Activated naive CD8-positive, alpha-beta T cell treated with anti-CD3 and anti-CD28 coated beads, Interleukin-2, amount 50 U/mL, for 24 hours (primary cell): ENCODE results near the gene TTF2.
A peak's percentile ranks its signal among the peaks of the same experiment; 100 is the strongest.
"Not testable (repeated sequence)": the region's sequence is repeated elsewhere in the genome, so short reads cannot be mapped to it uniquely, and the experiment has no call there.

Experiments used
- ATAC-seq: fragments of 150-1000 bp; cut with Tn5 transposase; one replicate; pipeline ENCODE4 v1.10.0; 2021
- DNase-seq: peaks from one replicate; pipeline ENCODE4 v3.0.0; 2021
- H3K27ac Mint-ChIP-seq: one replicate; pipeline ENCODE4 v1.8.0; 2021; ENCODE audit warnings: mild to moderate bottlenecking, mixed read lengths
- H3K27me3 Mint-ChIP-seq: one replicate; pipeline ENCODE4 v1.8.0; 2021; ENCODE audit warnings: mixed read lengths
- H3K36me3 Mint-ChIP-seq: one replicate; pipeline ENCODE4 v1.8.0; 2021; ENCODE audit warnings: low read depth, mixed read lengths
- H3K4me1 Mint-ChIP-seq: one replicate; pipeline ENCODE4 v1.8.0; 2021; ENCODE audit warnings: mixed read lengths
- H3K4me3 Mint-ChIP-seq: one replicate; pipeline ENCODE4 v1.8.0; 2021; ENCODE audit warnings: mild to moderate bottlenecking, moderate library complexity, mixed read lengths
- H3K9me3 Mint-ChIP-seq: one replicate; pipeline ENCODE4 v1.8.0; 2021; ENCODE audit warnings: mixed read lengths

TTF2 gene

DNA sequence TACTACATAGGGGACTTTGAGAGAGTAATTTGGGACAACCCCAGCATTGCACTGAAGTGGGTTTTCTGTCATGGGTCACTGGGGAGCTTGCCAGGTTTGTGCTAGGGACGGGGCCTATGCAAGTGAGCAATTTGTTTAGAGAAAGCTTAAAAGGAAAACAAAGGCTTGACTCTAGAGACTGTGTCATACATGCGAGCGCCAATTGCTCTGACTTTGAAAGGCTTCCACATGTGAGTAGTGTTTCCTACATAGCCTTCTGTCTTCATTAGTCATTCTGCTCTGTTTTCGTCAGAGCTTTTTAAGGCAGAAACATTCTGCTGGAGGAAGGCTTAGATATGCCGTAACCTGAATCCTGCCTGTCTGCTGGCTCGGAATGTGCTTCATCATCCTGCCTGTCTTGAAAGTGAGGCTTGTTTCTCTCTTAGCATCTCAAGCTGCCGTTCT lies 33.0 kb downstream of the TTF2 start:
- DNase-seq = no peak
- peak overlapping the region; percentile 42 for H3K27ac Mint-ChIP-seq

DNA sequence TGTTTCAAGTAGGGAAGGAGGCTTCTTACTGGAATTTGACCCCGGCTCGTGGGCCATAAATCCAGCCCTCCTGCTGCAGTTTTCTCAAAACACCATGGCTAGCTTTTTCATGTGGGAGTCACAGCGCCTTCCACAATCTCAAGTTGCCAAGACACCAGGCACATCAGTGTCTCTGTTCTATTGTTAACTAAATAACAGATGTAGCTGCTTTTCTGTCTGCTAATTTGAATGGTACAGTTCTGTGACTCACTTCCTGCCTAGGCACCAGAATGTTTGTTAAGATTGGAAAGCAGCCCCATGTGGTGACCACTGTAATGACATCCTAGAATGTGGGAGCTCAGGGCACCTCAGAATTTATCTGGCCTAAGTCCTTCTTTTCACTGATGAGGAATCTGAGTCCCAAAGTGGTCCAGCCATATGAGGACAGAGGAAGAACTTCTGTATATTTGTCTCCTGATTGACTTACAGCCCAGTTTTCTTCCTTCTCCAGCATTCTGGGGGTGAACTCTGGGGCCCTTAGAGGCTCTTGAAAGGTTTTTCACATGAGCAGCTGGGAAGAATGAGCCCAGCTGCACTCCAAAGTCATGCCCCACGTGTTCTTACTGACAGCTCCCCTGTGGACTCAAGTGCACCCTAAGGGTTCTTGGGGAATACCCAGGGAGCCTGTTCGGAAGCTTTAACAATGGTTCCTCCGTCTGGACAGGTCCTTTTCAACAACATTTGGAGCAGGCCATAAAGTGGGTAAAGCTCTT lies 33.9 kb downstream of the TTF2 start:
- no peak overlapping the region for H3K4me3 Mint-ChIP-seq
- peaks cover 79% of the 10 kb centered on the region for H3K36me3 Mint-ChIP-seq
- H3K4me1 Mint-ChIP-seq = peaks cover 27% of the 10 kb centered on the region
- H3K27me3 Mint-ChIP-seq = no peaks in the 10 kb centered on the region
- H3K27ac Mint-ChIP-seq = no peak overlapping the region
- DNase-seq (peak; percentile 20), ATAC-seq (peak; percentile 82)
- H3K9me3 Mint-ChIP-seq = no peaks in the 10 kb centered on the region

More for the DNA sequence above, 33.0 kb downstream of the TTF2 start:
- Mint-ChIP-seq H3K4me3 (no peak overlapping the region), H3K4me1 (peaks cover 27% of the 10 kb centered on the region), H3K36me3 (peaks cover 79% of the 10 kb centered on the region), H3K27me3 (no peaks in the 10 kb centered on the region), H3K9me3 (no peaks in the 10 kb centered on the region)
- peak; percentile 65 for ATAC-seq

GRCh38 chr1:117094841-117095604 lies 34.9 kb downstream of the TTF2 start:
- Mint-ChIP-seq H3K27me3 (no peaks in the 10 kb centered on the region), H3K36me3 (peaks cover 81% of the 10 kb centered on the region), H3K4me1 (peaks cover 27% of the 10 kb centered on the region), H3K27ac (no peak overlapping the region), H3K9me3 (no peaks in the 10 kb centered on the region), H3K4me3 (no peak overlapping the region)
- ATAC-seq = no peak
- DNase-seq = no peak

GRCh38 chr1:117096951-117097408 lies 36.9 kb downstream of the TTF2 start:
- H3K27me3 Mint-ChIP-seq = no peaks in the 10 kb centered on the region
- ATAC-seq (no peak), DNase-seq (no peak)
- H3K4me3 Mint-ChIP-seq = no peak overlapping the region
- no peak overlapping the region for H3K27ac Mint-ChIP-seq
- H3K9me3 Mint-ChIP-seq = no peaks in the 10 kb centered on the region
- H3K36me3 Mint-ChIP-seq = peaks cover 81% of the 10 kb centered on the region
- H3K4me1 Mint-ChIP-seq = peaks cover 24% of the 10 kb centered on the region

DNA sequence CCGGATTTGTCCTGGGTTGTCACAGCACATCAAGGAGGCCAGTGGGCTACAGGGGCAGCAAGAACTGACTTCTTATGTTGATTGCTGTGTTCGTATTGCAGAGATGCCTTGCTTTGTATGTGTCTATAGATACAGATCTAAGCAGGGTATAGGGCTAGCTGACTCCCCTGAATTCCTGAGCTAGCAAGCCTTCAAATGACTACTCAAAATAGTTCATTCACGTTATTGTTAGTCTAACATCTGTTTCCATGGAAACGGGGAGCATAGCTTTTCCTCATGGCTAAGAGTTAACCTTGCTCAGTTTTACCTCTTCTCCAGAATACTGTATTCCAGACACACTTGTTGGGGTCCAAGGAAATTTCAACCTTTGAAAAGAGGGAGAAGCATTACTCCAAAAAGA lies 37.3 kb downstream of the TTF2 start:
- H3K4me1 Mint-ChIP-seq = peaks cover 20% of the 10 kb centered on the region
- no peak for DNase-seq
- no peak for ATAC-seq
- H3K27ac Mint-ChIP-seq = no peak overlapping the region
- no peaks in the 10 kb centered on the region for H3K9me3 Mint-ChIP-seq
- H3K4me3 Mint-ChIP-seq = no peak overlapping the region
- no peaks in the 10 kb centered on the region for H3K27me3 Mint-ChIP-seq
- H3K36me3 Mint-ChIP-seq = peaks cover 81% of the 10 kb centered on the region

- peaks cover 10% of the 10 kb centered on the region for H3K4me1 Mint-ChIP-seq
- H3K27ac Mint-ChIP-seq = no peak overlapping the region
- ATAC-seq (no peak), DNase-seq (no peak)
- no peaks in the 10 kb centered on the region for H3K27me3 Mint-ChIP-seq
- H3K36me3 Mint-ChIP-seq = peaks cover 80% of the 10 kb centered on the region
- H3K4me3 Mint-ChIP-seq = no peak overlapping the region
- H3K9me3 Mint-ChIP-seq = no peaks in the 10 kb centered on the region
Observed at GRCh38 chr1:117098287-117098890, 38.3 kb downstream of the TTF2 start.

DNA sequence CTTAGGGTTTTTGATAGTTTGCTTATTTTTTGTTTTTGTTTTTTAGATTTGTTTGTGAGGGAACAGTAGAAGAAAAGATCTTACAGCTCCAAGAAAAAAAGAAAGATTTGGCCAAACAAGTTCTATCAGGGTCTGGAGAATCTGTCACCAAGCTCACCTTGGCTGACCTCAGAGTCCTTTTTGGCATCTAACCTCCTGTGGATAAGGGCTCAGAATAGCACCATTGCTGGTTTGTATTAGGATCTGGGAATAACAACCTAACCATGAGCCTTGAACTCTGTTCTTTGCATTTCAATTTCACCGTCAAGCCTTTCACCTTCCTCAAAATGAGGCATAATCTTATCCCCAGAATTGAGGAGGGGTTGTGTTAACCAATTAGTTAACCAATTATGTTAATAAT lies 41.2 kb downstream of the TTF2 start:
- Mint-ChIP-seq H3K36me3 (peaks cover 80% of the 10 kb centered on the region), H3K27me3 (no peaks in the 10 kb centered on the region), H3K4me1 (no peaks in the 10 kb centered on the region), H3K4me3 (no peak overlapping the region), H3K27ac (no peak overlapping the region), H3K9me3 (no peaks in the 10 kb centered on the region)
- DNase-seq (no peak), ATAC-seq (no peak)

DNA sequence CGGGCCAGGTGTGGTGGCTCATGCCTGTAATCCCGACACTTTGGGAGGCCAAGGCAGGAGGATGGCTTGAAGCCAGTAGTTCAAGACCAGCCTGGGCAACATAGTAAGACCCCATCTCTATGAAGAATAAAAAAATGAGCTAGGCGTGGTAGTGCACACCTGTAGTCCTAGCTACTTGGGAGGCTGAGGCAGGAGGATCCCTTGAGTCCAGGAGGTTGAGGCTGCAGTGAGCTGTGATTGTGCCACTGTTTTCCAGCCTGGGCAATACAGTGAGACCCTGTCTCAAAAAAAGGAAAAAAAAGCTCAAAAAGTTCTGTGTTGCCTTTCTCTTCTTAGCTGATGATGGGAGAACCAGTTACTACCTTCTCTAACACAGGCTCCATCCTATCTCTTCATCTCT lies 41.7 kb downstream of the TTF2 start:
- H3K4me1 Mint-ChIP-seq = not testable (repeated sequence)

DNA sequence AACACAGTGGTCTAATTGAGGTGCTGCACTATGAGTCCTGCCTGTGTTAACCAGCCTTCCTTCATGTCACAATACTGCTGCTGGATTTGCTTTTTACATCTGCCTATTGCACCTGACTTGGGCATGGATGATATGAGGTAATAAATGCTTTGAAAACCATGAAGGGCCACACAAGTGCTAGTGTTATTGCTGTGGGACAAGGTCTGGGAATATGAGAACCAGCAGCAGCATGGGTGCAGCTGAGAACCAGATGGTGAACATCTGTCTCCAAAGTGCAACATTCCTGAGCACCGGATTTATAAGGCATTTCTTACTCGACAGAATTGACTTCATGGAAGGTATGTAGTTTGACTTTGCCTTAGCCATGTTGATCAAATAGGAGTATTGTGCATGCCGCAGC lies 44.9 kb downstream of the TTF2 start:
- no peaks in the 10 kb centered on the region for H3K9me3 Mint-ChIP-seq
- H3K4me3 Mint-ChIP-seq = no peak overlapping the region
- DNase-seq (no peak), ATAC-seq (no peak)
- H3K4me1 Mint-ChIP-seq = peaks cover 10% of the 10 kb centered on the region
- H3K27me3 Mint-ChIP-seq = no peaks in the 10 kb centered on the region
- H3K36me3 Mint-ChIP-seq = peaks cover 63% of the 10 kb centered on the region
- H3K27ac Mint-ChIP-seq = no peak overlapping the region

More for the DNA sequence above, 41.7 kb downstream of the TTF2 start:
- ATAC-seq, H3K27ac Mint-ChIP-seq, H3K27me3 Mint-ChIP-seq, H3K4me3 Mint-ChIP-seq, H3K9me3 Mint-ChIP-seq, DNase-seq: not testable (repeated sequence)
- peaks cover 81% of the 10 kb centered on the region for H3K36me3 Mint-ChIP-seq

- Mint-ChIP-seq H3K27ac (no peak overlapping the region), H3K9me3 (no peaks in the 10 kb centered on the region), H3K4me3 (no peak overlapping the region), H3K36me3 (peaks cover 56% of the 10 kb centered on the region), H3K4me1 (peaks cover 14% of the 10 kb centered on the region), H3K27me3 (no peaks in the 10 kb centered on the region)
- no peak for DNase-seq
- ATAC-seq = no peak
Observed at GRCh38 chr1:117105722-117106121, 45.6 kb downstream of the TTF2 start.

GRCh38 chr1:117106478-117106877 lies 46.4 kb downstream of the TTF2 start:
- no peak overlapping the region for H3K27ac Mint-ChIP-seq

DNA sequence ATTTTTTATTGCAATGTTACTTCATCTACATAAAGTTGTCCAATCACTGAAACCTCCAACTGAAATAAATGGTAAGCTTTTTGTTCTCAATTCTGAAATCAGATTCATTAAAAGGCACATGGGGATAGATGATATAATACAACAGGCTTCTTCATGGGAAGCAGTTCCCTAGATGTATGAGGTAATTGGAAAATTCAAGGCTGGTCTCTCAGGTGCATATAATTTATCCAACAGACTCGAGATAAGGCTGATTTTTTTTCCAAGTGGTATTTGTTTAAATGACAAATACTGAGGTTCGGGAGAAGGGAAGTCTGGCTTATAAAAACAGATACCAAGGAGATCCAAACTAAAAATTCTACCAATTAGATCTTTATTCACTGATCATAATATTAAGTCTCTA lies 47.2 kb downstream of the TTF2 start:
- ATAC-seq (no peak), DNase-seq (no peak)
- Mint-ChIP-seq H3K27me3 (no peaks in the 10 kb centered on the region), H3K9me3 (no peaks in the 10 kb centered on the region), H3K27ac (no peak overlapping the region), H3K4me1 (peaks cover 15% of the 10 kb centered on the region), H3K36me3 (peaks cover 41% of the 10 kb centered on the region), H3K4me3 (no peak overlapping the region)

More at GRCh38 chr1:117106478-117106877, 46.4 kb downstream of the TTF2 start:
- Mint-ChIP-seq H3K36me3 (peaks cover 50% of the 10 kb centered on the region), H3K9me3 (no peaks in the 10 kb centered on the region), H3K4me3 (no peak overlapping the region), H3K4me1 (peaks cover 15% of the 10 kb centered on the region), H3K27me3 (no peaks in the 10 kb centered on the region)
- peak; percentile 34 for ATAC-seq
- DNase-seq = no peak

GRCh38 chr1:117110774-117111173 lies 50.6 kb downstream of the TTF2 start:
- Mint-ChIP-seq H3K27me3 (peaks cover 1% of the 10 kb centered on the region), H3K36me3 (peaks cover 18% of the 10 kb centered on the region), H3K27ac (no peak overlapping the region), H3K9me3 (no peaks in the 10 kb centered on the region), H3K4me1 (peaks cover 15% of the 10 kb centered on the region), H3K4me3 (no peak overlapping the region)
- ATAC-seq = no peak
- no peak for DNase-seq

DNA sequence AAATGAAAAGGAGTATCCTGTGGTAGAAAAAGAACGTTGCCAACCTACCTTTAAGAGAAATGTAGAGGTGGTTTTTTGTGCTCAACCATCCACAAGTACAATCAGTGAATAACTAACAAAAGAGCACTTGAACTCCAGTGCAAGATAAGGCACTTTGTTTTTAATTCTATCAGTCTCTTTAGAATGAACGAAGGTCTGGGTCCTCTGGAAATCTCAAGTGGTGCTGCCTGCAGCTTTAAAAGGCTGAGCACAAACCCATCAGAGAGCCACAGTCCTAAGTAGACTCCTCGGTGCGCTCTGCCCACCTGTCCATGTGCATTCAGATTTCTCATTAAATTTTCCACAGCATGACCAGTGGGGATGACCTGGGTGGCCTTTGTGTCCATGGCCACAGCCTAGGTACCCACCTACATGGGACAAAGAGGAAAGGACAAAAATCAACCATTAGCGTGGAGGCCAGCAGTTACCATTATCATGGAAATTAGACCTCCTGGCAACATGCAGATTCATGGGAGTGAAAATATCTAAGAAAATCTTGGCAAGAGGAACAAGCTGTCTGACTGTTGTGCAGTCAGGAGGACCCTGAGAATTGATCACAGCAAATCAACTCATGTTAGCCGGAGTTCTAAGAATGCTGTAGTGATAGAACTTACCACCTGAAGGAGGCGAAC lies 52.1 kb downstream of the TTF2 start:
- Mint-ChIP-seq H3K36me3 (peaks cover 5% of the 10 kb centered on the region), H3K9me3 (no peaks in the 10 kb centered on the region), H3K4me1 (peaks cover 15% of the 10 kb centered on the region), H3K27ac (no peak overlapping the region), H3K4me3 (no peak overlapping the region), H3K27me3 (peaks cover 1% of the 10 kb centered on the region)
- ATAC-seq = no peak
- no peak for DNase-seq
